ENCODE measurements around the gene SKAP2.

SKAP2 gene

DNA sequence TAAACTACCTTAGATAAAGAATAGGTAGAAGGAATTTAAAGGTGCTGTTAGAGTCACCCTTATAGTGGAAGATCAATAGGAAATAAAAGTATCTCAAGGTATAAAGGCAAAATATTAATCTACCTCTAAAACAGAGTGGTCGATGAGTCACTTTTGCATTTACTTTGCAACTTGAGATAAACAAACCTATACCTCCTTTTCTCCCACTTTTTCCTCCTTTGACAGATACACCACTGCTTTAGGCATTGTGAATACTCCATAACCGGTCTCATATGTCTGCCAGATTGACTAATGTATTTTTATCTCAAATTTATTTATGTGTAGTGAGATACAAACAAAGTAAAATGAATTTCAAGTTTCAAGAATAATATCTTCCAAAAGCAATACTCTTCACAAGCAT lies 193.5 kb downstream of the SKAP2 start:
- DNase-seq (ENCODE audit: low read depth): no peak
- H3K4me3 ChIP-seq (ENCODE audit: control insufficient read depth, low read depth, low read length): no peak overlapping the region
- TF ChIP-seq, protein P1, sequence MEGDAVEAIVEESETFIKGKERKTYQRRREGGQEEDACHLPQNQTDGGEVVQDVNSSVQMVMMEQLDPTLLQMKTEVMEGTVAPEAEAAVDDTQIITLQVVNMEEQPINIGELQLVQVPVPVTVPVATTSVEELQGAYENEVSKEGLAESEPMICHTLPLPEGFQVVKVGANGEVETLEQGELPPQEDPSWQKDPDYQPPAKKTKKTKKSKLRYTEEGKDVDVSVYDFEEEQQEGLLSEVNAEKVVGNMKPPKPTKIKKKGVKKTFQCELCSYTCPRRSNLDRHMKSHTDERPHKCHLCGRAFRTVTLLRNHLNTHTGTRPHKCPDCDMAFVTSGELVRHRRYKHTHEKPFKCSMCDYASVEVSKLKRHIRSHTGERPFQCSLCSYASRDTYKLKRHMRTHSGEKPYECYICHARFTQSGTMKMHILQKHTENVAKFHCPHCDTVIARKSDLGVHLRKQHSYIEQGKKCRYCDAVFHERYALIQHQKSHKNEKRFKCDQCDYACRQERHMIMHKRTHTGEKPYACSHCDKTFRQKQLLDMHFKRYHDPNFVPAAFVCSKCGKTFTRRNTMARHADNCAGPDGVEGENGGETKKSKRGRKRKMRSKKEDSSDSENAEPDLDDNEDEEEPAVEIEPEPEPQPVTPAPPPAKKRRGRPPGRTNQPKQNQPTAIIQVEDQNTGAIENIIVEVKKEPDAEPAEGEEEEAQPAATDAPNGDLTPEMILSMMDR (IDR thresholded peaks at IDR 0.05; ENCODE audit: control insufficient read depth, insufficient read depth, low read depth, low read length, missing control alignments): no peak

DNA sequence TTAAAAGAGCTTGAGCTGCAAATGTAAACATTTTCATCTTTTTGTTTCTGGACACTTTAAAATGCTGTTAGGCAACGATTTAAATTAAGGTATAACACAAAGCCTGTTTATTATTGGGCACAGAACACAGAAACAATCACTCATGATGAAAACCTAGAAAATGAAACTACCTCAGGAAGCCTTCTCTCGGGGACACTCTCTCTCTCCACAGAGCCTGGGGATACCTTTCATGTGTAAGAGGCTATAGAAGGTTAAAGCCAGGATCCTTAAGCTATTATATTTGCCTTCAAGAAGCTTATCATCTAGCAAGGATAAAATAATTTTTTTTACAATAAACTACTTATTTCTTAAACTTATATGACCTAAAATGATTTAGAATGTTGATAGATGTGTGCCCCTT lies 194.1 kb downstream of the SKAP2 start:
- DNase-seq (ENCODE audit: low read depth): no peak
- TF ChIP-seq, protein P1 (IDR thresholded peaks at IDR 0.05; ENCODE audit: control insufficient read depth, insufficient read depth, low read depth, low read length, missing control alignments): no peak
- no peak overlapping the region for H3K4me3 ChIP-seq (ENCODE audit: control insufficient read depth, low read depth, low read length)

DNA sequence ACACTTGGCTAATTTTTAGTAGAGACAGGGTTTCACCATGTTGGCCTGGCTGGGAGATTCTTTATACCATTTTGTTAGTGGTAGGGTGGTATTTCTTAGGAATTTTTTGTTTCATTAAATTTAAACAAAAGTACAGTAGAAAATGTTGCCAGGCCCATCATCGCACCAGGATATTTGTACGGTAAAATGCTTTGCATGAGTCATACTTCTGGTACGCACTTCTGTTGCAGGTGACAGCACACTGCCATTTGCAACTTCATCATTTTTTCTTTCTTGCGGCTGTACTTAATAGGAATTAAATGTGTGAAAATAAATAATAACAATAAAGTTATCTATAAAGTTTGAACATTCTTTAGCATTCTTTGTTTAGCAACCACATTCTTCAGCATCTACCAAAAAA lies 195.6 kb downstream of the SKAP2 start:
- TF ChIP-seq, protein P1 (IDR thresholded peaks at IDR 0.05; ENCODE audit: control insufficient read depth, insufficient read depth, low read depth, low read length, missing control alignments): no peak
- DNase-seq (ENCODE audit: low read depth): no peak
- no peak overlapping the region for H3K4me3 ChIP-seq (ENCODE audit: control insufficient read depth, low read depth, low read length)

DNA sequence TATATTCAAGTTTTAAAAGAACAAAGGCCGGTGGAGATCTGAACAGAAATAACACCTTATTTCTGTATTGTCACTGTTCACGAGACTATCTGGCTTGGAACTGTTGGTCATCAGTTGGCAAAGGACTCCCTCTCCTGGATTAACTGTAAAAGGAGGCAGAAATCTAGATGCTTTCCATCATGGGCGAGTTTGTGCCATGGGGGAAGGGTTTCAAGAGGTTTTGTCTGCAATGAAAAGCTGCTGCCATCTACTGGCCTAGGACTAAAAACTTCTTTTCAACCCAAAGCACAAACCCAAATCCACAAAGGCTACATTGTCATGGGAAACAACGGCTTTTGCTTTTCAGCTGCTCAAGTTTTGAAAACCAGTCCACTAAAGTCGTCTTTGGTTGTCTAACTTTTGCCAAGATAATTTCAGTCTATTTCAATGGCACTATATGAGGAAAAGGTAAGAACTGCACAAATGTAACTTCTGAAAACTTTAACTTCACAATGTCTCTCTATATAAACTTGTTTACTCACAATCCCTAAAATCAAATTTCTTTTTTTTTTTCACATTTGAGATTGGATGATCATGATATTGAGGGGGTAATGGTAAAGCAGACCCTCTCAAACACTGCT lies 196.8 kb downstream of the SKAP2 start:
- peak; percentile 83 for DNase-seq (ENCODE audit: low read depth)
- TF ChIP-seq, protein P1 (IDR thresholded peaks at IDR 0.05; ENCODE audit: control insufficient read depth, insufficient read depth, low read depth, low read length, missing control alignments): peak; percentile 85
- no peak overlapping the region for H3K4me3 ChIP-seq (ENCODE audit: control insufficient read depth, low read depth, low read length)

DNA sequence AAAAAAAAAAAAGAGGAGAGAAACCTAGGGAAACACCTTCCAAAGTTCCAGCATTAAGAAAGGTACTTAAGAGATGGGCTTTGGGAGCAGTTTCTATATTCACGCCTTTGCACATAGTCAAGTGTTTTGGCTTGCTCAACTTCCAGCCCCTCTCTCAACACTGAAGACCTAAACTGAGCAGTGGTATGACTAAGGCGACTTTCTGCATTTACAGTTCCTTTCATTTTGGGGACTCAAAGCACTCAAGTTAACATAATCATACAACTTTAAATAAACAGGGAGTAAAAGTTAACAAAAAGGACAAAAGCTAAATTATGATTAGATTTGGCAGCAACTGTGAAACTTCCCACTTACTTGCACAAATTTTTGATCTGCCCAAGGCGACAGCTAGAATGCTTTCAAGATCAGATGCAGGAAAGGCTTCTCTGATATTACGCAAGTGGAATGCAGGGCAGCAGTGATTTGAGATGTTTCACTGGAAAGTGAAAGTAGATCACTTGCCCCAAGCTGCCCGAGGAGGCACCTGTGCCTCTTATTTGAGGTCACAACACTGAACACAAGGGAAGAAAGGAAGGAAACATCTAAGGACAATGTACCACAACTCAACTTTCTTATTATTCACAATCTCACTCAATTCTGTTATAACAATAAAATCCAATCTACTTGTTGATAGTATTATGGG lies 199.5 kb downstream of the SKAP2 start:
- TF ChIP-seq, protein P1 (IDR thresholded peaks at IDR 0.05; ENCODE audit: control insufficient read depth, insufficient read depth, low read depth, low read length, missing control alignments): no peak
- DNase-seq (ENCODE audit: low read depth): no peak
- no peak overlapping the region for H3K4me3 ChIP-seq (ENCODE audit: control insufficient read depth, low read depth, low read length)

DNA sequence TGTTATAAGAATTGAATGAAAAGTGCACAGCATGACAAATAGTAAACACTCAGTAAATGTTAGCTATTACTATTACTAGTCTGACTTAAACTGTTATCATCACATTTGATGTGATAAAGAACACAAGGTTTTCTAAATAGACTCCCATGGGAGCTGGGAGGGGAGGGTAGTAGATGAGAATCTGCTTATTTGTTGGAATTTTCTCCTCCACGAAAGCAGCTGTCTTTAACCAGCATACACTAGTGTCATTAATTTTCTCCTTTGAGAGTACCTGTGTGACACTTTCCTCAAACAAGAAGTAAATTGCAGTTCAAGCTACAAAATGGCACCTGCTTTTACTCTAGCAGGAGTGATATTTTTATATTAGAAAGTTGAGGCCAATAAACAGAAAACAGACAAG lies 200.1 kb downstream of the SKAP2 start:
- DNase-seq (ENCODE audit: low read depth): no peak
- TF ChIP-seq, protein P1 (IDR thresholded peaks at IDR 0.05; ENCODE audit: control insufficient read depth, insufficient read depth, low read depth, low read length, missing control alignments): no peak
- no peak overlapping the region for H3K4me3 ChIP-seq (ENCODE audit: control insufficient read depth, low read depth, low read length)
